ENCODE measurements around the gene CEP57. TPM values are rescaled to one million over a fixed set of nuclear protein-coding genes. Genes with fewer than 3 reads are reported as not detected.

CEP57 gene
- polyA plus RNA-seq, 1 donor (not counting 4 experiments of a cell fraction or from before 2014, with no cell fraction given), result 27.1 TPM

DNA sequence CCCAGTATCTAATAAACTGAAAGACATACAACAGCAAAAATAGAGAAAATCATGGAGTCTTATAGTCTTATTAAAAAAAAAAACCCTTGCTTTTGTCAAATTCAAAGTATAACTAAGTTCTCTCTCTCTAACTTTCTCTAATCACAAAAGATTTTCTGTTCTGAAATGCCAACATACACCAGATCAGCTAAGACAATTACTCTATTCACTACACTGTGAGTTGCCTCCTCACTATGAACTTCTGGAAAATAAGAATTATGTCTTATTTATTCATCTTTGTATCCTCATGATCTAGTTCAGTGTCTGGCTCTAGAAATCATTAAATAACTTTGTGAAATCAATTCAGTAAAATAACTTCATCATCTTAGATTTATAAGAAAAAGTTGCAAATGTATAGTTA is 13.4 kb upstream of the CEP57 start:
- peaks cover 9 to 13% of the 10 kb centered on the region in 2 experiments for H3K36me3 ChIP-seq (ENCODE audit: control insufficient read depth in 2 of 2, extremely low read depth in 1 of 2, insufficient read depth in 2 of 2, low read length in 2 of 2)
- H3K79me2 ChIP-seq (ENCODE audit: control insufficient read depth, insufficient read depth, low read length), result no peaks in the 10 kb centered on the region
- dilution Hi-C loops (cut with MboI; ENCODE audit: extremely low pct_ligation_motif_present, low sequenced_read_pairs), result no loop called here
- DNase-seq (ENCODE audit: low read depth, low spot score) (no peak), FAIRE-seq (no peak)
- H3K9me1 ChIP-seq (ENCODE audit: control insufficient read depth, extremely low read depth, insufficient read depth, low read length), result no peaks in the 10 kb centered on the region
- no peaks in the 10 kb centered on the region for H4K20me1 ChIP-seq (ENCODE audit: control insufficient read depth, extremely low read depth, insufficient read depth, low read length)
- no peak overlapping the region for H3K4me3 ChIP-seq (ENCODE audit: control insufficient read depth in 2 of 3, extremely low read depth in 1 of 3, insufficient read depth in 2 of 3, low read depth in 1 of 3, low read length in 3 of 3)
- TF ChIP-seq EZH2 (IDR thresholded peaks at IDR 0.05; ENCODE audit: low read length), result no peak
- no peak for TF ChIP-seq CTCF (optimal IDR thresholded peaks at IDR 0.05 in 1 of 3, IDR thresholded peaks at IDR 0.05 in 1 of 3, conservative IDR thresholded peaks at IDR 0.05 in 1 of 3; ENCODE audit: extremely low read depth in 1 of 3, insufficient read depth in 2 of 3, low read length in 3 of 3)
- no peak overlapping the region for H3K27ac ChIP-seq (ENCODE audit: control insufficient read depth, insufficient read depth, low read length)
- no peaks in the 10 kb centered on the region for H3K27me3 ChIP-seq (ENCODE audit: control insufficient read depth, extremely low read depth, insufficient read depth, low read length)
- H2AFZ ChIP-seq (ENCODE audit: control insufficient read depth, low read length), result no peak overlapping the region
- H3K4me1 ChIP-seq (ENCODE audit: control insufficient read depth, extremely low read depth, insufficient read depth, low read length), result no peaks in the 10 kb centered on the region
- no peak overlapping the region for H3K9ac ChIP-seq (ENCODE audit: control insufficient read depth, extremely low read depth, insufficient read depth, low read length)
- no peak overlapping the region for H3K4me2 ChIP-seq (ENCODE audit: control insufficient read depth, extremely low read depth, insufficient read depth, low read depth, low read length)
- no peaks in the 10 kb centered on the region for H3K9me3 ChIP-seq (ENCODE audit: control insufficient read depth, low read depth, low read length)

GRCh38 chr11:95778699-95779098 is 11.6 kb upstream of the CEP57 start:
- H3K9me1 ChIP-seq (ENCODE audit: control insufficient read depth, extremely low read depth, insufficient read depth, low read length), result no peaks in the 10 kb centered on the region
- no peak for FAIRE-seq
- DNase-seq (ENCODE audit: low read depth, low spot score), result no peak
- dilution Hi-C loops (cut with MboI; ENCODE audit: extremely low pct_ligation_motif_present, low sequenced_read_pairs), result no loop called here
- H3K27me3 ChIP-seq (ENCODE audit: control insufficient read depth, extremely low read depth, insufficient read depth, low read length), result no peaks in the 10 kb centered on the region
- H3K9me3 ChIP-seq (ENCODE audit: control insufficient read depth, low read depth, low read length), result no peaks in the 10 kb centered on the region
- no peaks in the 10 kb centered on the region for H3K79me2 ChIP-seq (ENCODE audit: control insufficient read depth, insufficient read depth, low read length)
- H3K4me3 ChIP-seq (ENCODE audit: control insufficient read depth in 2 of 3, extremely low read depth in 1 of 3, insufficient read depth in 2 of 3, low read depth in 1 of 3, low read length in 3 of 3), result no peak overlapping the region
- peaks cover 10 to 26% of the 10 kb centered on the region in 2 experiments for H3K36me3 ChIP-seq (ENCODE audit: control insufficient read depth in 2 of 2, extremely low read depth in 1 of 2, insufficient read depth in 2 of 2, low read length in 2 of 2)
- no peak overlapping the region for H3K27ac ChIP-seq (ENCODE audit: control insufficient read depth, insufficient read depth, low read length)
- no peaks in the 10 kb centered on the region for H4K20me1 ChIP-seq (ENCODE audit: control insufficient read depth, extremely low read depth, insufficient read depth, low read length)
- TF ChIP-seq CTCF (optimal IDR thresholded peaks at IDR 0.05 in 1 of 3, IDR thresholded peaks at IDR 0.05 in 1 of 3, conservative IDR thresholded peaks at IDR 0.05 in 1 of 3; ENCODE audit: extremely low read depth in 1 of 3, insufficient read depth in 2 of 3, low read length in 3 of 3), result no peak
- TF ChIP-seq EZH2 (IDR thresholded peaks at IDR 0.05; ENCODE audit: low read length), result no peak
- no peak overlapping the region for H2AFZ ChIP-seq (ENCODE audit: control insufficient read depth, low read length)
- H3K4me1 ChIP-seq (ENCODE audit: control insufficient read depth, extremely low read depth, insufficient read depth, low read length), result no peaks in the 10 kb centered on the region
- H3K4me2 ChIP-seq (ENCODE audit: control insufficient read depth, extremely low read depth, insufficient read depth, low read depth, low read length), result no peak overlapping the region
- H3K9ac ChIP-seq (ENCODE audit: control insufficient read depth, extremely low read depth, insufficient read depth, low read length), result no peak overlapping the region
